ENCODE measurements around the gene INS. TPM values are rescaled to one million over a fixed set of nuclear protein-coding genes. Genes with fewer than 3 reads are reported as not detected.

The INS gene
- total and polyA plus RNA-seq, 10 of the 15 experiments (the other 5 are each of a cell fraction or from before 2014, with no cell fraction given): not detected

DNA sequence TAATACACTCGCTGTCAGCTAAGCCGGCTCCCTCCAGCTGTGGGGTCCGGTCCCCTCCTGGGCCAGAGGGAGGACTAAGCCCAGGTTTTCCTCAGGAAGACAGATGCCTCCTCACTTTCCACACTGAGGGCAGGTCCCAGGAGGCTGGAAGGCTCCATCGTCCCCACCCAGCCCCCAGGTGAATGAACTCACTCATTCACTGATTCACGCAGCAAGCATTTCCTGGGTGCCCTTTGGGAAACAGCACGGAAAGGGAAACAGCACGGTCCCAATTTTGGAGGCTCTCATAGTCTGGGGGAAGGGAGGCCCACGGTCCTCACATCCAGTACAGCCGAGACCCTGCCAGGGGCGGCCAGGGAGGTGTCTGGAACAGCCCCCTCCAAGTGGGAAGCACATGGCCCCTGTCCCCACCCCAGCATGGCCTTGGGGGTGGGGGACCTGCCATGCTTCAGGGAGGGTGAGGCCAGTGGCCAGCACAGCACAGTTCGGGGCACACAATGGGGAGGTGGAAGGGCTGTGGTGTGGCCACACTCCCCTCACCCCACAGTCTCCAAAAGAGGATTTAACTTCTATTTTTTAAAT lies 19.9 kb upstream of the INS start (continued):
- TF ChIP-seq, protein P1, sequence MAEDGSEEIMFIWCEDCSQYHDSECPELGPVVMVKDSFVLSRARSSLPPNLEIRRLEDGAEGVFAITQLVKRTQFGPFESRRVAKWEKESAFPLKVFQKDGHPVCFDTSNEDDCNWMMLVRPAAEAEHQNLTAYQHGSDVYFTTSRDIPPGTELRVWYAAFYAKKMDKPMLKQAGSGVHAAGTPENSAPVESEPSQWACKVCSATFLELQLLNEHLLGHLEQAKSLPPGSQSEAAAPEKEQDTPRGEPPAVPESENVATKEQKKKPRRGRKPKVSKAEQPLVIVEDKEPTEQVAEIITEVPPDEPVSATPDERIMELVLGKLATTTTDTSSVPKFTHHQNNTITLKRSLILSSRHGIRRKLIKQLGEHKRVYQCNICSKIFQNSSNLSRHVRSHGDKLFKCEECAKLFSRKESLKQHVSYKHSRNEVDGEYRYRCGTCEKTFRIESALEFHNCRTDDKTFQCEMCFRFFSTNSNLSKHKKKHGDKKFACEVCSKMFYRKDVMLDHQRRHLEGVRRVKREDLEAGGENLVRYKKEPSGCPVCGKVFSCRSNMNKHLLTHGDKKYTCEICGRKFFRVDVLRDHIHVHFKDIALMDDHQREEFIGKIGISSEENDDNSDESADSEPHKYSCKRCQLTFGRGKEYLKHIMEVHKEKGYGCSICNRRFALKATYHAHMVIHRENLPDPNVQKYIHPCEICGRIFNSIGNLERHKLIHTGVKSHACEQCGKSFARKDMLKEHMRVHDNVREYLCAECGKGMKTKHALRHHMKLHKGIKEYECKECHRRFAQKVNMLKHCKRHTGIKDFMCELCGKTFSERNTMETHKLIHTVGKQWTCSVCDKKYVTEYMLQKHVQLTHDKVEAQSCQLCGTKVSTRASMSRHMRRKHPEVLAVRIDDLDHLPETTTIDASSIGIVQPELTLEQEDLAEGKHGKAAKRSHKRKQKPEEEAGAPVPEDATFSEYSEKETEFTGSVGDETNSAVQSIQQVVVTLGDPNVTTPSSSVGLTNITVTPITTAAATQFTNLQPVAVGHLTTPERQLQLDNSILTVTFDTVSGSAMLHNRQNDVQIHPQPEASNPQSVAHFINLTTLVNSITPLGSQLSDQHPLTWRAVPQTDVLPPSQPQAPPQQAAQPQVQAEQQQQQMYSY (CRISPR knock-in tag; IDR thresholded peaks at IDR 0.05): no peak
- TF ChIP-seq YBX1 (IDR thresholded peaks at IDR 0.05) (no peak), MTA2 (IDR thresholded peaks at IDR 0.05; ENCODE audit: low read depth) (no peak), DPF2 (IDR thresholded peaks at IDR 0.05) (no peak), MEF2A (IDR thresholded peaks at IDR 0.05; ENCODE audit: insufficient read depth, low read depth, low read length) (no peak)

DNA sequence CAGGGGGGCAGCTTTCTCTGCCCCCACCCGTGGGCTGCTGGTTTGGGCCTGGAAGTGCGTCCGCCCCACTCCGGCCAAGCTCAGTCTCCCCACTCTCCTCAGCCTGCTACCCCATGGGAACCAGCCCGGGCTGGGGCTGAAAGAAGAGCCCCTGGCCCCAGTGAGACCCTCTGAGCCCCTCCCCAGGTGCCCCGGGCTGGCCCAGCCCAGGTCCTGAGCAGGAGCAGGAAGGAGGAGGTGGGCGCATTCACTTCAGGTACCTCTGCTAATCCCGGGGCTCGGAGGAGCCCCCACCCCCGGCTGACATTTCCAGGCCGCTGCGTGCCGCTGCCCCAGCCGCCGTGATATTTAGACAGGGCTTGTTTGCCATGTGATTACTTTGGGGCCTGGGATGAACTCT lies 19.3 kb upstream of the INS start:
- H3K4me1 ChIP-seq (ENCODE audit: control insufficient read depth, insufficient read depth, low read length): no peaks in the 10 kb centered on the region
- H4K20me1 ChIP-seq (ENCODE audit: control insufficient read depth, insufficient read depth): no peaks in the 10 kb centered on the region
- in situ Hi-C loops (cut with MboI) (no loop called here), intact Hi-C loops (cut with micrococcal nuclease; ENCODE audit: unreplicated experiment) (no loop called here)
- no peak overlapping the region for H3K9ac ChIP-seq (ENCODE audit: control insufficient read depth, insufficient read depth, low read length)
- WGBS (ENCODE audit: insufficient coverage, insufficient replicate concordance, low lambda C conversion rate, missing lambda C conversion rate): 54% methylated on average over 12 of the region's 15 CpGs
- FAIRE-seq: no peak
- no peaks in the 10 kb centered on the region for H3K79me2 ChIP-seq (ENCODE audit: control insufficient read depth, insufficient read depth, low read length)
- no peaks in the 10 kb centered on the region; a peak in 1 of 4 replicates for H3K27me3 ChIP-seq (replicated peaks in 1 of 2; ENCODE audit: control insufficient read depth in 2 of 2, insufficient read depth in 2 of 2, low read length in 1 of 2)
- ChIA-PET RAD21 (ENCODE audit: unreplicated experiment) (no interaction called here), CTCF (no interaction called here), POLR2A (no interaction called here), SMC1A (ENCODE audit: uncharacterized antibody, unreplicated experiment) (no interaction called here)
- H3K36me3 ChIP-seq (ENCODE audit: control insufficient read depth in 2 of 2, insufficient read depth in 2 of 2, low read length in 1 of 2): no peaks in the 10 kb centered on the region
- no TSS peak for BruUV-seq (replicated peaks)
- no peaks in the 10 kb centered on the region for H3K9me3 ChIP-seq (replicated peaks; ENCODE audit: control insufficient read depth, insufficient read depth, low read length)
- no peak overlapping the region for H3K4me2 ChIP-seq (ENCODE audit: control insufficient read depth, insufficient read depth)
- no peak overlapping the region for H2AFZ ChIP-seq (ENCODE audit: control insufficient read depth, low read depth, low read length)
- no peak overlapping the region for H3K27ac ChIP-seq (ENCODE audit: control insufficient read depth, insufficient read depth)
- no peak for DNase-seq (ENCODE audit: low read depth, low spot score)
- no peak for ATAC-seq
- TF ChIP-seq NBN (IDR thresholded peaks at IDR 0.05): no peak
- no peak overlapping the region for H3K4me3 ChIP-seq
